ENCODE measurements around the gene MECR. TPM values are rescaled to one million over a fixed set of nuclear protein-coding genes. Genes with fewer than 3 reads are reported as not detected.
A peak's percentile ranks its signal among the peaks of the same experiment; 100 is the strongest.

The MECR gene
- polyA plus RNA-seq, 1 experiment, result 35.6 TPM

DNA sequence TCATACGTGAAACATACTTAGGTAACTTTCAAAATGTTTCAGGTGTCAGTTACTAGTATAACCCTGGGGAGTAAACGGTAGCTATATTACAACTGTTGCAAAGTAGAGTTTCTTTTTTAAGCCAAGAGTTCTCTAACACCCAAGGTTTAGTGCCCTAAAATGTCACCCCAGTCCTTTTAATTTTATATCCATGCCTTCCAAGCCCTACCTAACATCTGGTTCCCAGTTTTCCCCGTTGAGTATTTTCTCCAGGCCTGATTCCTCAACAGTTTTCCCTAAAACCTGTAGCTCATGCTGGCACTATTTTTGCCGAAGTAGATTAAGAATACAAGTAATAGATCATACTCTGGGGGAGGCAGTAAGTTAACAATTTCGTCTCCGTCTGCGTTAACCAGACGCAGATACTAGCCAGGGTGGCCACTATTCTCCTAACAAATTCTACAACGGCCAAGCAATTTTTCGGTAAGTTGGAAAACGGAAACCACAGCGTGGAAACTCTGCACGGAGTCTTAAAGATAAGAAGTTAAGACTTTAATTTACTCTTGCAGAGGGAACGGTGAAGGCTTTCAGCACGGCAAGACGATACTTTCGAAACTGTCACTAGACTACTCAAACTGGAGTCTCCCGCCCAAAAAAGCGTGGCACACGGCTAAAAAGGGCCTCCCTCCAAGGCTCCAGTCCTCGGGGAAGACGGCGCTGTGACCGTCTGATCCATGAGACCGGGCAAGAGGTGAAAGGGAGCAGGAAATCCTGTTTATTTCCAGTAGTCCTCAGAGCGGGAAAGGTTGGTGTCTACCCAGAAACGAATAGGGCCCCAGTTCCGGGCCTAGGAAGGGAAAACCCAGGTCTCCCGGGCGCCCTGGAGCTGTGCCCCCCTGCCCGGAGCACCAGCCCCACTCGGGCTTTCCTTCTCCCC, 50.0 kb downstream of the MECR start:
- Histone ChIP-seq H3K27me3 (ENCODE audit: control insufficient read depth, insufficient read depth, low read length) (no peaks in the 10 kb centered on the region), H3K36me3 (ENCODE audit: control insufficient read depth, insufficient read depth, low read length) (no peaks in the 10 kb centered on the region), H3K4me3 (ENCODE audit: low read depth, low read length) (peak overlapping the region; percentile 95)
- TF ChIP-seq, protein P1, sequence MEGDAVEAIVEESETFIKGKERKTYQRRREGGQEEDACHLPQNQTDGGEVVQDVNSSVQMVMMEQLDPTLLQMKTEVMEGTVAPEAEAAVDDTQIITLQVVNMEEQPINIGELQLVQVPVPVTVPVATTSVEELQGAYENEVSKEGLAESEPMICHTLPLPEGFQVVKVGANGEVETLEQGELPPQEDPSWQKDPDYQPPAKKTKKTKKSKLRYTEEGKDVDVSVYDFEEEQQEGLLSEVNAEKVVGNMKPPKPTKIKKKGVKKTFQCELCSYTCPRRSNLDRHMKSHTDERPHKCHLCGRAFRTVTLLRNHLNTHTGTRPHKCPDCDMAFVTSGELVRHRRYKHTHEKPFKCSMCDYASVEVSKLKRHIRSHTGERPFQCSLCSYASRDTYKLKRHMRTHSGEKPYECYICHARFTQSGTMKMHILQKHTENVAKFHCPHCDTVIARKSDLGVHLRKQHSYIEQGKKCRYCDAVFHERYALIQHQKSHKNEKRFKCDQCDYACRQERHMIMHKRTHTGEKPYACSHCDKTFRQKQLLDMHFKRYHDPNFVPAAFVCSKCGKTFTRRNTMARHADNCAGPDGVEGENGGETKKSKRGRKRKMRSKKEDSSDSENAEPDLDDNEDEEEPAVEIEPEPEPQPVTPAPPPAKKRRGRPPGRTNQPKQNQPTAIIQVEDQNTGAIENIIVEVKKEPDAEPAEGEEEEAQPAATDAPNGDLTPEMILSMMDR (IDR thresholded peaks at IDR 0.05; ENCODE audit: insufficient read depth, low read depth, low read length), result no peak
- DNase-seq (ENCODE audit: low read depth), result no peak
- ChIA-PET POLR2A (interaction anchor here (0.7 to 1.8 kb wide), 2 partner anchors 22 to 56 kb away, joined by 3 to 5 read pairs; no protein-coding TSS in a partner anchor), CTCF (interaction anchor here (0.8 to 4.8 kb wide), 9 partner anchors 9 to 302 kb away, joined by 3 to 33 read pairs (median 4); no protein-coding TSS in a partner anchor)

DNA sequence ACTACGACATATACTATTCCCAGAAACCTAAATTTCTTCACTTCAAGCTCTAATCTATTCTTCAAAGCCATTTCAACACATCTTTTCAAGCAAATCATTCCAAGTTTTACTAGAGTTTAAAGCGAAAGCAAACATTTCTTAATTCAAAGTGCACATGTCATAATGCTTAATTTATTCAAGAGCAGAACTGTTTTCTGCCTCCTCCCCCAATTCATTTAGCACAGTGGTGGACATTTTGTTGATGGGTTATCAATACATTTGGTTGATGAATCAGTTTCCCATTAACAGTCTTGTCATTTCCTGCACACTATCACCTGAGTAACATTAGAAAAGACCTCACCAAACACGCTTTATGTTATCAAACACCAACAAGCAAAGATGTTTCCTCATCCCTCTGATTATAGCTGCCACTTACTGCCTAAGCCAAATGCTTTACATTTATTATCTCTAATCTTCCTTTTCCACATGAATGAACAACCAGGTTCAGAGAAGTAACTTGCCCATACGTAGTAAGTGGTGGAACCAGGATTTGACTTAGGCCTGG, 51.0 kb downstream of the MECR start:
- Histone ChIP-seq H3K27me3 (ENCODE audit: control insufficient read depth, insufficient read depth, low read length) (no peaks in the 10 kb centered on the region), H3K36me3 (ENCODE audit: control insufficient read depth, insufficient read depth, low read length) (no peaks in the 10 kb centered on the region; the same call in 1 of the 2 replicates), H3K4me3 (ENCODE audit: low read depth, low read length) (peak overlapping the region; percentile 95)
- DNase-seq (ENCODE audit: low read depth), result no peak
- ChIA-PET POLR2A (no interaction called here), CTCF (interaction anchor here (1.3 to 4.8 kb wide), 3 partner anchors 17 to 298 kb away, joined by 3 to 33 read pairs (median 9); no protein-coding TSS in a partner anchor)
- TF ChIP-seq, protein P1 (IDR thresholded peaks at IDR 0.05; ENCODE audit: insufficient read depth, low read depth, low read length), result no peak

DNA sequence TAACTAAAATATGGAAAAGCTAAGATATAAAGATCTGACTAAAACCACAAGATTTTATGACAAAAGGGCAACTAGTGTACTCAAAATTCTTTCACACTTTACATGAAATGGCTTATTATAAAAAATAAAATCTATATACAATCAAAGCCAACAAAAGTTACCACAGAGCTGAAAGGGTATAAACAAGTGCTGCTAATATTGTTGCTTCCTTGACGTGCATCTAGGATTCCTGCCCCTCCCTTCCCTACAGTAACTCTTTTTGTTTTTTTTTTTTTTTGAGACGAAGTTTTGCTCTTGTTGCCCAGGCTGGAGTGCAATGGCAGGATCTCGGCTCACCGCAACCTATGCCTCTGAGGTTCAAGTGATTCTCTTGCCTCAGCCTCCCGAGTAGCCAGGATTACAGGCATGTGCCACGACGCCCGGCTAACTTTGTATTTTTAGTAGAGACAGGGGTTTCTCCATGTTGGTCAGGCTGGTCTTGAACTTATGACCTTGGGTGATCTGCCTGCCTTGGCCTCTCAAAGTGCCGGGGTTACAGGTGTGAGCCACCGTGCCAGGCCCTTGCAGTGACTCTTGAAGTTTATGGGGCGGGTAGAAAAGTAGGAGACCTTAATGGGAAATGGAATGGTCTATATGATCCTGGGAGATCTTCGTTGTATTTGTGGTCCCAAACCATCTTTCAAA, 53.6 kb downstream of the MECR start:
- H3K27me3 ChIP-seq (ENCODE audit: control insufficient read depth, insufficient read depth, low read length), result no peaks in the 10 kb centered on the region
- POLR2A ChIA-PET, result interaction anchor here (0.6 kb wide), 1 partner anchor 1073 kb away, joined by 4 read pairs; no protein-coding TSS in a partner anchor
- no peak for DNase-seq (ENCODE audit: low read depth)
- CTCF ChIA-PET, result no interaction called here
- H3K36me3 ChIP-seq (ENCODE audit: control insufficient read depth, insufficient read depth, low read length), result no peaks in the 10 kb centered on the region; the same call in 1 of the 2 replicates
- H3K4me3 ChIP-seq (ENCODE audit: low read depth, low read length), result no peak overlapping the region
- TF ChIP-seq, protein P1 (IDR thresholded peaks at IDR 0.05; ENCODE audit: insufficient read depth, low read depth, low read length), result no peak

DNA sequence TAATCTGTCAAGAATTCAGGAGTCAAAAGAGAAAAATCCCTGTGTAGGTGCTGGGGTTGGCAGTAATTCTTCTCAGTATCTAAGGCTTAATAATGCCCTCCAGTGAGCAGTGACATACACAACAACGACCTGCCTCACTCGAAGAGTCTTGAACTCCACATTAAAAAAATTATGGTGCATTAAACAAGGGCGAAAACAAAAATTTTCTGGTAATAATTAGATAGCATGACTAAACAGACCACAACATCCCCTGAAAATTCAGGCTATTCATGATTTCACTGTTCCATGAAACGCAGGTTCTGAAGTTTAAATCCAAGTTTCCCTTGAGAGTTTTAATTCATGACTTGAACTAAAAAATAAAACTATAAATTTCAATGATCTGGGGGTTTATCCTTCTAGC, 54.2 kb downstream of the MECR start:
- ChIA-PET CTCF (no interaction called here), POLR2A (interaction anchor here (0.6 kb wide), 1 partner anchor 1072 kb away, joined by 4 read pairs; no protein-coding TSS in a partner anchor)
- TF ChIP-seq, protein P1 (IDR thresholded peaks at IDR 0.05; ENCODE audit: insufficient read depth, low read depth, low read length), result no peak
- DNase-seq (ENCODE audit: low read depth), result peak; percentile 41
- Histone ChIP-seq H3K27me3 (ENCODE audit: control insufficient read depth, insufficient read depth, low read length) (no peaks in the 10 kb centered on the region), H3K36me3 (ENCODE audit: control insufficient read depth, insufficient read depth, low read length) (no peaks in the 10 kb centered on the region; the same call in 1 of the 2 replicates), H3K4me3 (ENCODE audit: low read depth, low read length) (no peak overlapping the region)
